GM03348 (cell line): Measurements from ENCODE around the gene BORCS5.
"Not testable (repeated sequence)": the region's sequence is repeated elsewhere in the genome, so short reads cannot be mapped to it uniquely, and the experiment has no call there.

ENCODE experiments used
- DNase-seq: peaks from one replicate; pipeline ENCODE4 v3.0.0; 2012; ENCODE audit warnings: low spot score

Gene BORCS5

DNA sequence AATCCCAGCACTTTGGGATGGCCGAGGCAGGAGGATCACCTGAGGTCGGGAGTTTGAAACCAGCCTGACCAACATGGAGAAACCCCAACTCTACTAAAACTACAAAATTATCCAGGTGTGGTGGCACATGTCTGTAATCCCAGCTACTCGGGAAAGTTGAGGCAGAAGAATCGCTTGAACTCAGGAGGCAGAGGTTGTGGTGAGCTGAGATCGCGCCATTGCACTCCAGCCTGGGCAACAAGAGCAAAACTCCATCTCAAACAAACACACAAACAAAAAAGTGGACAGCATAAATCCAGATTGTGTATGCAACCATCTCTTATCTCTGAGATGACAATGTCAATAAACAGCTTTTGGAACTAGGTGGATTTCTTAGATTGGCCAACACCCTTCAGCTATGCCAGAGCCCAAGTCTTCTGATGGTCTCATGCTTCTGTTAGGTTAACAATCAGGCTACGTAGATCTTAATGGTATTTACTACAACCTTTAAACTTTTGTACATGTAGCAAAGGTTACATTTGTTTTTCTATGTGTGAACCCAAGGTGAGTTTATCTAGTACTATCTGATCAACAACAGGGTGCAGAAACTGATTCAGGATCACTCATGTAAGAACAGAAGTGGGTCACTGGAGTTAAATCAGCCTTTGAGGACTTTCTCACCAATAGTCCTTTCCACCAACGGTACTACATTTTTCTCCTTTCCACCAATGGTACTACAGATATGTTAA is 132.1 kb downstream of the BORCS5 start:
- DNase-seq: no peak

DNA sequence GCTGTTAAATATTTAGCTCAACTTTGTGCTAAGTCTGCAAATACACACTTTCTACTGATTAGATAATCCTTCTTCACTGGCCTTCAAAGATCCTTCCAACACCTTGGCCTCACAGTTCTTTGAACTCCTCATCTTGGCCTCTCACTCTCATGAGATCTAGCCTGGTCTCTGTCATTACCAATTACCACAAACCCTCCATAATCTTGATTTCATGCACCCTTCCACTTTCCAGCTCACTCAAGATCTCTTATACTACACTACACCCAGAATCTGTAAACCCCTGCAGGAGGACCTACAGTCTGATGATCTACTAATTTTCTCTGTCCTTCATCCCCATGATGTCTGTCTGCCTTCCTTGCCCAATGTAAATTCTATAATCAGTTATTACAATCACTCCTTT is 134.7 kb downstream of the BORCS5 start:
- no peak for DNase-seq

DNA sequence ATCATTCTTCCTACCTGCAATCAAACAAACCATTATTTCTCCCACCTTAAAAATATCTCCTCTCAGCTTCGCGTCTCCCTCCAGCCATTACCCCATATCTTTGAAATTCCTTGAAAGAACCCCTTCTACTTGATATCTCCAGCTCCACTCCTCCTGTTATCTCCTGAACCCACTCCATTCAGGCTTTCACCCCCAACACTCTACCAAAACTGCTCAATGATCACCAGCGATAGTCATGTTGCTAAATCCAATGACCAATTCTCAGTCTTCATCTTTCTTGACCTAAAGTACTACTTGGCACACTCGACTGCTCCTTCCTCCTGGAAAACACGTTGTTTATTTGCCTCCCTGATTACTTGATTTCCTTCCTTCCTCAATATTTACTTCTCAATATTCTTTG is 135.7 kb downstream of the BORCS5 start:
- no peak for DNase-seq

DNA sequence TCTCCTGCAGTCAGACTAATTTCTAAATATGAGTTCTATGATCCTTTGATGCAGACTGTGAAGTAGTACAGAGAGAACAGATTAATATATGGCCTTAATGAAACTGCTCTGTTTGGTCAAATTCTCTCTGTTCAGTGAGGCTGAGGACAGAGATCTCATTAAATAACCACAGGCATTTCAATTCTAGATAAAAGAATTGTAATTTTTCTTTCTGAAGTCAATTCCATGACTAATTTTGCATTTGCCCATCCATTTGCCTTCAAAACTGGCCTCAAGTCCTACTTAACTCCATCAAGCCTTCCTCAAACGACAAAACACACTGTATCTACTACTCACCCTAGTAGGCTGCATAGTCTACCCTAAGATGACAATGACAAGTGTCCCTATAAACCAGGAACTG is 138.7 kb downstream of the BORCS5 start:
- DNase-seq: no peak

DNA sequence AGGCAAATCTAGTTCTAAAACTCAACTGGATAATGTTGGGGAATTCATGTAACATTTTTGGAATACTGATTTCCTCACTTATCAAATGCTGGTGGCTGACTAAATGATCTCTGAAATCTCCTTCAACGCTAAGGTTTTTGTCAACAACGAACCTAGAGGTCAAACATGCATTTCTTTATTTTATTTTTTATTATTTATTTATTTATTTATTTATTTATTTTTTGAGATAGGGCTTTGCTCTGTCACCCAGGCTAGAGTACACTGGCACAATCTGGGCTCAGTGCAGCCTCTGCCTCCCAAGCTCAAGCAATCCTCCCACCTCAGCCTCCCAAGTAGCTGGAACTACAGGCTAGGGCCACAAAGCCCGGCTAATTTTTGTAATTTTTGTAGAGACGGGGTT is 141.3 kb downstream of the BORCS5 start:
- DNase-seq: no peak

DNA sequence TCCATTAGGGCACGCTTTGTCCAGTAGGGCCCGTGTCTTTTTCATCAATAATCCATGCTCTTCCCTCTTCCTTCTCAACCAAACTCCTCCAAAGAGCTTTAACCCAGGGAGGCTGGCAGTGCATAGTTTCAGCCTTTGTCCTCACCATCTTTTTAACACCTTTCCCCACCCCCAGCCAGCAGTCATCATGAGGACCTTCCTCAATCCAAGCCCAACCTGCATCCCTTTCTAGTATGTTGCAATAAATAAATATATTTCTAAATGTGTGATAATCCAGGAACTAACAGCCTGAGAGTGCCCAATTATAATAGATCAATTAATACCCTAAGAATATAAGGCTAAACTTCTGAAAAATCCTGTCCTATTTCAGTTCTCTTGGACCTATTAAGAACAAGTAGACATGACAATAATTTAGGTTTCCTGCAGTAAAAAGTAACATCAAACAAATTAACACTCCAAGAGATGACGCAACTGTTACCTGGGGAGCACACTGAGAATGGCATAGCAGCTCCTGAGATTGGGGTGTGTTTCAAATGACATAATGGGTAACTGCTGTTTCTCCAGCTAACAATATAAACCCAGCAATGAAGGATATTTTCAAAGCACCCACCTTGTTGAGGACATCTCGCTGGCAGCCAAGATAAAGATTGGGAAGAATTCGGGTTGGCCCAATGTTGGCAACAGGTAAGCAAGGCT is 143.2 kb downstream of the BORCS5 start:
- no peak for DNase-seq

DNA sequence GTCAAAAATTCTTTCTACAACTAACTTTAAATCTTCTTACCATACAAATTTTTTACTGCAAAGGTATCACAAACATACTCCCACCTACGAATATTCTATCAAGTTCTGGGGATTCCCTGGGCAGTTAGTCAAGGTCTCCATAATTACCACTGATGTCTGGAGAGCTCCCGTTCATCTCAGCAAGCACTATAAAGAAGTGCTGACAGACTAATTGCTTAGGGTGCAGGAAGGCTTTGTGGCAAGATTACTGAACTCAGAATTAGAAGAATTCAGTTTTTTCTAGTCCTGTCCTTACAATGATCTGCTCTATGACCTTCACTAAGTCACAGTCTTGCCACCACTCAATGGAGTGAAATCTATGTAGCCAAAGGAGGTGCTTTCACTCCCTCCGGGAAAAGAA is 144.2 kb downstream of the BORCS5 start:
- no peak for DNase-seq

DNA sequence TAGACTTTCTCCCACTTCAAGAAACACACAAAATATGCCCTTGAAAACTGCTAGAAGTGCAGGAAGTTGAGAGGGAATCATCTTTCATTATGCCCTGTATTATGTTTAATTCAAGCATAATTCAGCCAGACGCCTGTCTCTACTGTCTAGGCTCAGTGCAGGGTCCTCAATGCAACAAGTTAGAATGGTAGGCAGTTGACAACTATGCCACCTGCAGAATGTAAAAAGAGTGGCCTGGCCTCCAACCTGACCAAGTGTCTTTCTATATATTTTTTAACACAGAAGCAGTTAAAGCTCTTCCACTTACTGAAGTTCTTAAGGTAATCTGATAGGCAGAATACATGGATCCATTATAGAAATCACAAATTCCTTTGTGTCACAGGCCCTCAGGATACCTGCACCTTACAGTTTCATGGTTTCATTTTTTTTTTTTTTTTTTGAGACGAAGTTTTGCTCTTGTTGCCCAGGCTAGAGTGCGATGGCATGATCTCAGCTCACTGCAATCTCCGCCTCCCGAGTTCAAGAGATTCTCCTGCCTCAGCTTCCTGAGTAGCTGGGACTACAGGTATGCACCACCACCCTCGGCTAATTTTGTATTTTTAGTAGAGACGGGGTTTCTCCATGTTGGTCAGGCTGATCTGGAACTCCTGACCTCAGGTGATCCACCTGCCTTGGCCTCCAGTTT is 145.4 kb downstream of the BORCS5 start:
- not testable (repeated sequence) for DNase-seq

DNA sequence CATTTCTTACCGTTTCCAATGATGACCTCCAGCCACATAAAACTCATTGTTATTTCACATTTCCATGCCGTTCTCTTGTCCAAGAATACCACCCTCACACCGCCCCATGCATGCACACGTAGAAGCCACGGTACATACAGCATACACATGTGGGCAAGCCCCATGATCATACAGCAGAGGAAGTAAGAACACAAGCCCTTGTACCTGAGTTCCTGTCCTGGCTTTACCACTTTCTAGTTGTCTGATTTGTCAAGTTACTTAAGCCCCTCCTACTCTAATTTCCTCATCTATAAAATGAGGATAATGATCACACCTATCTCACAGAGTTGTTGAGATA is 145.9 kb downstream of the BORCS5 start:
- no peak for DNase-seq

DNA sequence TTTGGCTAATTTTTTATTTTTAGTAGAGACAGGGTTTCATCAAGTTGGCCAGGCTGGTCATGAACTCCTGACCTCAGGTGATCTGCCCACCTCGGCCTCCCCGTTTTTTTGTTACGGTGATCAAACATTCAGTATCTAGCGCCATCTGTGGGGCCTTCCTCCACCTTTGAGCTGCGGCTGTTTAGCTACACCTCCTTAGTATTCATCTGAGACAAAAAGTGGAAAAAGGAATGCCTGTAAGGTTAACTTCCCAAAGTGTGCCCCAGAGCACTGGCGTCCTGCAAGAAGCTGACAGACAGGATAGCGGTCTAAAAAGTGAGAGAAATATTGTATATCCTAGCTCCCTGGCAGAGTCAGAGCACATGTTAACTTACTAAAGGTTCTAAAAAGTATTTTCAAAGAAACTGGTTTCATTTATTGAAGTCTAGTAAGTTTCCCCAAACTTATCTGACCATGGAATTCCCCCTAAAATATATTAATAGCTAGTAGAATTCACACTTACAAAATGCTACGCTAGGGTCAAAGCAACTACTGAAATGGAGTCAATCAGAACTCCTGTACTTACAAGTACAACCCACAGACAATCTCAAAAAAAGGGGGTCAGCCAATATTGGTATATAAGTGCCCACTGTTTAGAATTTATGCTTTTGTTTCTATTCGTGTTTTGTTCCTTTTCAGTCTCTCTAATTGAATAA is 146.7 kb downstream of the BORCS5 start:
- no peak for DNase-seq

DNA sequence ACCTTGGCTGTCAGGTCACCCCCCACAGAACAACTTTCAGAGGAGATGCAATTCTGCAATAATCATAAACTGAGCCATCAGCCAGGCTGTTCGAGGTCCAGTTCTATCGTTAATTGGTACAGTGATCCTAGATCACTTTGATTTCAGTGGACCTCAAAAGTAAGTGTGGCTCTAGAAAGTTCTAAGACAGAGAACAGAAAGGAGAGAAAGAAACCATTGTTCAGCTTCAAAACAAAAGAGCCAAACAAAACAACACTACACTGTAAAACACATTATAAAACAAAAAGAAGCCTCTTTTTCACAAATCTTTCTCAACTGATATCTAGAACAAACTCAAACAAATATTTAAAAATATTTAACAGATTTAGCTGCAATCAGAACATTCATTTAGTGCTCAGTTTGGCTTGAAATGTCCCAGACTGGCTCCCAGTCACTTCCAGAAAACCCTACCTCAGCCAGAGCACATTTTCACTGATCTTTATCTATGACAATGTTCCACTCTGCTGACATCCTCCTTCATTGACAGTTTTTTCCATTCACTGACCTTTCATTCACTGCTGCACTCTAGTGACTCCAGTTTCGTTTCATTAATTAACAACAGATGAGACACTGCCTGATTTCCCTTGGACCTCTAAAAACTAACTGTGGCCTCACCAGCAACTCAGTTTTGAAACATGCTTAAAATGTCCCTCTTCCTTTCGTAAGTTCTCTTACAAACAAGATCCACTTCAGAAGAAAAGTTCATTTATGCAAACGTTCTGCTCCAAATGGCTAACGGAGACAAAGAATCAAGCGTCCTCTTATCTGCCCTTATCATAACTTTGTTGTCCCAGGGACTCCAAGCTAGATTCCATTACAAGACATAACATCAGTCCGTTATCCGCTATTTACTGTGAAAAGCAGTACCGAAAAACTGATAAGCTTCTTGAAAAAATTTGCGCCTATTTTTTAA is 148.9 kb downstream of the BORCS5 start:
- peak; percentile 78 for DNase-seq

DNA sequence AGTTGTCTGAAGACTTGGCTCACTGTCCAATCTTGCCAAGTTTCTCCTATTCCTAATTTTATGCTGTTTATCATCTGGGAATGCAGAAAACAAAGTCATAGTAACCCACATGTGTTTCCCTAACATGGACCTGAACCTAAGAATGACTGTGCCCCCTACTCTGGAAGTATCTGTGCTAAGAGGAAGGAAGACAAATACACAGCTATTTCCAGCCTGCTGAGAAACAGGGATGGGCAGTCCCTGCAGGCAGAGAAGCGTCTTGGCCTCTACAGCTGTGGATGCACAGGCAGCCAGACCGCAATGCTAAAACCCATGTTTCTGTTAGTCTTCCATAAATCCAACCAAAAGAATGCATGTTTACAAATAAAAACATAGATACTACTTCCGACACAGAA is 149.6 kb downstream of the BORCS5 start:
- DNase-seq: peak; percentile 64

DNA sequence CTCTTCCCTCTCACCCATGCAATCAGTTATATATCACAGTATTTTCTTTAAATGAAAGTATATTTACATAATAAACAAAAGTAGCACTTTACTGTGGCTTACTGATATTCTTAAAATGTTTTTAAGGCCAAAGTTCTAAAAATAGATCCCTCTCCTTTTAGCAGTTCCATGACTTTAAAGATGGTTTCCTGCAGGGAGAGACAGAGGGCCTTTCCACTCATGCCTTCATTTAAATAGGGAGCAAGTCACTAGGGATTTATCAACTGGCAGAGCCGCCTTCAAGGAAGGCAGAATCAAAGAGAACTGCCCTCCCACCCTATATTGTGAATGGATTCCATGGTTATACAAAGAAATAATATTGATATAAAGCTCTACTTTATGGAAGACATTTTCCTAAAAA is 150.2 kb downstream of the BORCS5 start:
- DNase-seq: no peak

DNA sequence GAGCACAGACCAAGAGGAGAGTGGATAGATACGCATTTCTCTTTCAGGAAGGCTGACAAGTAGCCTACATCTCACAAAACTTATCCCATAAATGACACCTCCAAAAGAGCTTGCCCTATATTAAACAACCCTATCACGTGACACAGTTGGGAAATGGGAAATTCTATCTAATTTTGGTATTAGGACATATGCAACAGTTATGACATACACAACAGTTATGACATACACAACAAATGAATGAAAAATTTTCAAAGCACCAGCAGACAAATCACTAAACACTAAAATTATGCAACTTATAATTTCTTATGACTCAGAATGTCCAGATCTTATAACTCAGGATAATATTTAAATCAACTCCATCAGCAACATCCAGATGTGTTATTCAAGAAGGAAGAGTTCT is 151.7 kb downstream of the BORCS5 start:
- peak; percentile 18 for DNase-seq

DNA sequence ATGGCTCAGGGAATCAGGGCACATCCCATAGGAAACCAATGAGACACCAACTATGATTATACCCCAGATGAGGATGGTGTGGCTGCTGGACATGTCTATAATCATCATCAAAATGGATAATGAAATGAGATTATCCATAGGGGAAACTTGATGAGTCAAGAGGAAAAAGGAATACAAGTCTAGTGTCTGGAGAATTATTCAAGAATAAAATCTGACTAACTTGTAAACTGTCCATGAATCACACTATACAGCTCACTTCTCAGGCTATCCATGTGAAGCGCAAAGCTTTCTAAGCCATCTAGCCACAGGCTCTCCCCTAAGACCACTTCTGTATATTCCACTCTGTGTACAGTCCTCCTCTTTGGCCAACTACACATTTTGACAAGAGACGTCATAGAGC is 153.3 kb downstream of the BORCS5 start:
- peak; percentile 33 for DNase-seq

DNA sequence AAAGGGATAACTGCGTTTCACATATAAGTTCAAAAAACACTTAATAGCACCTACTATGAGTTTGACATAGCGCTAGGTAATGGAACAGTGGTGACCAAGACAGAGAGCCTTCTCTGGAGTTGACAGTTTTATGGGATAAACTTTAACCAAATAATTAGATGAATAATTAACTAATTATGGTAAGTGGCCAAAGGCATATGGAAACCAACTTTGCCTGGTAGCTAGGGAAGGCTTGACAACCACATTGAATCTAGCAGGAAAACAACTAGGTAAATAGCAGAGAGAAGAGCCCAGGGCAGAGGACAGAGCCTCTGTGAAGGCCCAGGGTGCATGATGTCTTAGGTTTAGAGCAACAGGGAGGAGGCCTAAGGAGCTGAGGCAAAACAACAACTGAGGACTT is 153.7 kb downstream of the BORCS5 start:
- no peak for DNase-seq

DNA sequence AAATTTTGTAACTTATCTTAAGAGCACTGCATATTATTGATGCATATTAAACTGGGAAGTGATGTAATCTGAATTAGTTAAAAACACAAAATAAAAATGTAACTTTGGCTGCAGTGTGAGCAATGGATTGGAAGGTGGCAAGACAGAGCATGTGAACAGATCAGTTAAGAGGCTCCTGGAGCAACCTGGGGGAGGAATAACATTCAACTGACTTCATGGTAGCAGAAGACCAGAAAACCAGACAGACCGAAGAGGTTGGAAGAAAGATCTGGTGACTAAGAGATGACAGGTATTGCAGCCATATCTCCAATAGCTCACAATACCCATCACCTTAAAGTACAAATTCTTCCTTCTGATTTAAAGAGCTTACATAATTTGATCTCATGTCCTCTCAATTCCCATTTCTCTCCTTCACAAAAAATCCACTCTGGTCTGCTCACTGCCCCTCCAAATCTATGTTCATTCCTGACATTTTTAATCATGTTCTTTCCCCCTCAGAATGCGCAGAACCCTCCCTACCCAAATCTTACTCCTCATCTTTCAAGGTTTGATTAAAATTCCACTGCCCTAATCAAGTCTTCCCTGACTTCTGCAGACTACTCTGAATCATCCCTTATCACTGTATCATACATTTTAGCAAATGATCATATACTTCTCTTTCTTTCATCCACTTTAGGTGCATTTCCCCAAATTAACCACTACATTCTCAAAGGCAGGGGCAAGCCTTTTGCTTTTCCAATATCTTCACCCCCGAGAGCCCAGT is 154.3 kb downstream of the BORCS5 start:
- DNase-seq: no peak

DNA sequence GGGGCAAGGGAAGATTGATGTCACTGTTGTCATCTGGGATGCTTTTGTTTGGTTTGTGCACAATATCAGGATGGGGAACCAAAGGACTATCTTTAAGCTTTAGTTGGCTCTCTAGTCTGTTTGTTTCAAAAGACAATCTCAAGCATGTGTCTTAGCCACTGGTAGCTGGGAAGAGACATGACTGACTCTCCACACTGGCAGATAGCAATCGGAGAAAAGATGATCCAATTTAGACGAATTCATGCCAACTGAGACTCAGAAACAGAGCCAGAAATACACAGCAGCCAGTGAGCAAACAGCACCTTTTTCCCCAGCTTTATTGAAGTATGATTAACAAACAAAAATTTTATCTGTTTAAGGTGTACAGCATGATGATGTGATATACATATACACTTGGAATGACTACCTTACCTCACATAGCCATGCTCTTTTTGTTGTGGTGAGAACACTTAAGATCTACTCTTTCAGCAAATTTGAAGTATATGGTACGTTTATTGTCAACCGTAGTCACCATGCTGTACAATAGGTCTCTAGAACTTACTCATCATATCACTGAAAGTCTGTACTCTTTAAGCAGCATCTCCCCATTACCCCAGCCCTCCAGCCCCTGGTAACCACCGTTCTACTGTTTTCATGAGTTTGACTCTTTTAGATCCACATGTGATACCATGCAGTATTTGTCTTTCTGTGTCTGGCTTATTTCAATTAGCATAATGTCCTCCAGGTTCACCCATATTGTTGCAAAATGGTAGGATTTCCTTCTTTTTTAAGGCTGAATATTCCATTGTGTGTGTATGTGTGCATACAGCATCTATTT is 155.2 kb downstream of the BORCS5 start:
- no peak for DNase-seq

DNA sequence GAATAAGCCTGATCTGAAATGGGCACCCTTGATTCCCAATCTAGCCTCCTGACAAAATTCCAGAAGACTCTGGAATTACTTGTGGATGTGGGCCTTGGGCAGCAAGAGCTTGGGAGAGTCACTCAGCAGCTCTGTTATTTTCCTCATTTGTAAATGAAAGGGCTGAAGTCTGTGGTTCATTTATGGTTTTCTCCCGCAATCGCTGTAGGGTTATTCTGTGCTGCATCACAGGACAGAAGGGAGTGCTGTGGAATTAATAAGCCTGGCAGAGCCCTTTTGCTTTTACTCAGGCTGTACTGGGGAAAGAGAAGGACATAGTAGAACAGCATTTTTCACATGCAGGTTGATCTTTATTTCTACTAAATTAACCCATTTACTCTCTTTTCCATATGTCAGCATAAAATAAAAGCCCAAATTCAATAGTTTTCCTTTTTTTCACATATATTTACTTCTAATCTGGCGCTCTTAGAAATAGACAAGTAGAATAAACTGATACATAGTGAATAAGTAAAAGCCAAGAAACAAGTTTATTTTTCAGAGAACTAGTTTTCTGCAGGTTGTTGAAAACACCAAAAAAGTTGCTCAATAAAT is 156.6 kb downstream of the BORCS5 start:
- DNase-seq: no peak

DNA sequence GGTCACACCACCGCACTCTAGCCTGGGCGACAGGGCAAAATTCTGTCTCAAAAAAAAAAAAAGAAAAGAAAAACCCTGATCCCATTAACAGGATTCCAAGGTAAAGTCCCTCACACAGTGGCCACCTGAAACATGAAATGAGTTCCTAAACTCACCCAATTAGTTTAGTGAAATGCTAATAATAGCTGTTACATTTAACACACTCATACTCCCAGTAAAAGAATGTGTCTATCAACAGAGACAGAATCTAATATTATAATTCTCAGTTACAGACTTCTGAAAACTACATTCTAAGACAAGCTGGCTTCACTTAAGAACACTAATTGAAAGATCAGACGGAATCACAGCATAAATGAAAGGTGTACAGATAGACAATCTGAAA is 161.6 kb downstream of the BORCS5 start:
- DNase-seq: no peak
